Glutamatergic neuron (in vitro differentiated cells): ENCODE results near the gene SCFD1. TPM values are rescaled to one million over a fixed set of nuclear protein-coding genes. Genes with fewer than 3 reads are reported as not detected.
"Not testable (repeated sequence)": the region's sequence is repeated elsewhere in the genome, so short reads cannot be mapped to it uniquely, and the experiment has no call there.

Experiments
- DNase-seq: peaks from one replicate; pipeline ENCODE4 v3.0.0; 2022
- H3K27ac Mint-ChIP-seq: one replicate; pipeline ENCODE4 v1.8.0; 2020; ENCODE audit warnings: mild to moderate bottlenecking, mixed read lengths, inconsistent platforms; ENCODE audit not compliant: unreplicated experiment
- H3K27me3 Mint-ChIP-seq: one replicate; pipeline ENCODE4 v1.8.0; 2020; ENCODE audit warnings: mild to moderate bottlenecking, moderate library complexity, mixed read lengths, inconsistent platforms; ENCODE audit not compliant: unreplicated experiment
- H3K36me3 Mint-ChIP-seq: one replicate; pipeline ENCODE4 v1.8.0; 2020; ENCODE audit warnings: mild to moderate bottlenecking, mixed read lengths, inconsistent platforms; ENCODE audit not compliant: unreplicated experiment
- H3K4me1 Mint-ChIP-seq: one replicate; pipeline ENCODE4 v1.8.0; 2020; ENCODE audit warnings: mild to moderate bottlenecking, low read depth, mixed read lengths, inconsistent platforms; ENCODE audit not compliant: unreplicated experiment
- H3K4me3 Mint-ChIP-seq: one replicate; pipeline ENCODE4 v1.8.0; 2020; ENCODE audit warnings: mild to moderate bottlenecking, mixed read lengths, inconsistent platforms; ENCODE audit not compliant: unreplicated experiment
- H3K9me3 Mint-ChIP-seq: one replicate; pipeline ENCODE4 v1.8.0; 2020; ENCODE audit warnings: mild to moderate bottlenecking, moderate library complexity, mixed read lengths, inconsistent platforms; ENCODE audit not compliant: unreplicated experiment
- total RNA-seq: library from RNA; stranded (reverse); fragmentation: NEBNext Ultra II Directional; extraction: Animal tissue kit (Norgen Biotek cat#: 25700); gene quantifications from one replicate; pipeline ENCODE4 v1.2.1, GENCODE V29; 2021; ENCODE audit not compliant: unreplicated experiment
- TF ChIP-seq, protein P1 (sequence below): fragments of 200-600 bp; sonication (generic); IDR thresholded peaks from one replicate; pipeline ENCODE4 v1.5.0; 2021; ENCODE audit not compliant: partially characterized antibody, unreplicated experiment

The SCFD1 gene
- total RNA-seq, 1 donor from 2014 or later, result 68.9 TPM

DNA sequence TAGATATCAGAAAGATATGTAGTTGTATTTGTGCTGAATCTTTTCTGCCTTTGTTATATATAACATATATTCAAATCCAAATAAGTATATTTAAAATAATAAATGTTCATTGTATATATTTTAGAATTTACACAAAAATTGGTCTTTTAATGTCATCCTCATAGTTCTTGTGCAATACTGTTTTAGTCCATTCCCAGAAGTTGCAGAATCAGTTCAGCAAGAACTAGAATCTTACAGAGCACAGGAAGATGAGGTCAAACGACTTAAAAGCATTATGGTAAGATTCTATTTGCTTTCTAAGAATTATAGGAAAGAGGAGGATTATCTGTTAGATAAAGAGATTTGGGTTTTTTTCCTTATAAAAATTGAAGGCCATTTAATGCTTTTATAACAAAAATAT lies 51.0 kb downstream of the SCFD1 start:
- Mint-ChIP-seq H3K9me3 (no peaks in the 10 kb centered on the region), H3K27me3 (no peaks in the 10 kb centered on the region), H3K4me1 (no peaks in the 10 kb centered on the region), H3K4me3 (no peak overlapping the region), H3K36me3 (no peaks in the 10 kb centered on the region), H3K27ac (no peak overlapping the region)
- TF ChIP-seq, protein P1, sequence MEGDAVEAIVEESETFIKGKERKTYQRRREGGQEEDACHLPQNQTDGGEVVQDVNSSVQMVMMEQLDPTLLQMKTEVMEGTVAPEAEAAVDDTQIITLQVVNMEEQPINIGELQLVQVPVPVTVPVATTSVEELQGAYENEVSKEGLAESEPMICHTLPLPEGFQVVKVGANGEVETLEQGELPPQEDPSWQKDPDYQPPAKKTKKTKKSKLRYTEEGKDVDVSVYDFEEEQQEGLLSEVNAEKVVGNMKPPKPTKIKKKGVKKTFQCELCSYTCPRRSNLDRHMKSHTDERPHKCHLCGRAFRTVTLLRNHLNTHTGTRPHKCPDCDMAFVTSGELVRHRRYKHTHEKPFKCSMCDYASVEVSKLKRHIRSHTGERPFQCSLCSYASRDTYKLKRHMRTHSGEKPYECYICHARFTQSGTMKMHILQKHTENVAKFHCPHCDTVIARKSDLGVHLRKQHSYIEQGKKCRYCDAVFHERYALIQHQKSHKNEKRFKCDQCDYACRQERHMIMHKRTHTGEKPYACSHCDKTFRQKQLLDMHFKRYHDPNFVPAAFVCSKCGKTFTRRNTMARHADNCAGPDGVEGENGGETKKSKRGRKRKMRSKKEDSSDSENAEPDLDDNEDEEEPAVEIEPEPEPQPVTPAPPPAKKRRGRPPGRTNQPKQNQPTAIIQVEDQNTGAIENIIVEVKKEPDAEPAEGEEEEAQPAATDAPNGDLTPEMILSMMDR, result no peak
- no peak for DNase-seq

DNA sequence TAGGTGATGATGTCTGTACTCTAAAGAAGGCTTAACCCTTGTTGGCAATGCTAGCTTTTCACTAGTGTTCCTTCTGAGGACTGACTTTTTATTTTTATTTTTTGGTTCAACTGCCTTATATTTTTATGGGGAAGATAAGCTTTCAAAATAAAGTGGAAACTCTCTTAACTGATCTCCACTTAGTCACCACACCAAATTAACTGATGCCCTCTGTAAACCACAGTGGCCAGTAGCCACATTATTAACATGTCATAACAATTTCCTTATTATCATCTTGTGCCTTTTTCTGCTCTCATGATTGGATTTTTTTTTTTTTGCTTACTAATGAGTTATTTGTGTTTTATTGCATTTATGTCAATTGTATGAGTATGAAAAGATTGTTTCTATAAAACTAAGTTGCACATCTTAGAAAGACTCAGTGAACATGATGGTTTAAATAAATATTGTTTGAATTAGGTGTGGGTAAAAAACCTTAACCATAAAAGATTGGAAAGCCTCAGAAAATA lies 56.9 kb downstream of the SCFD1 start:
- H3K27me3 Mint-ChIP-seq, result peaks cover 4% of the 10 kb centered on the region
- no peak overlapping the region for H3K27ac Mint-ChIP-seq
- no peak overlapping the region for H3K4me3 Mint-ChIP-seq
- TF ChIP-seq, protein P1, result no peak
- no peak for DNase-seq
- H3K9me3 Mint-ChIP-seq, result no peaks in the 10 kb centered on the region
- H3K36me3 Mint-ChIP-seq, result no peaks in the 10 kb centered on the region
- H3K4me1 Mint-ChIP-seq, result no peaks in the 10 kb centered on the region

- H3K27me3 Mint-ChIP-seq, result peaks cover 4% of the 10 kb centered on the region
- no peaks in the 10 kb centered on the region for H3K9me3 Mint-ChIP-seq
- no peak for DNase-seq
- H3K27ac Mint-ChIP-seq, result no peak overlapping the region
- TF ChIP-seq, protein P1, result no peak
- no peak overlapping the region for H3K4me3 Mint-ChIP-seq
- no peaks in the 10 kb centered on the region for H3K4me1 Mint-ChIP-seq
- no peaks in the 10 kb centered on the region for H3K36me3 Mint-ChIP-seq
Measured at GRCh38 chr14:30680036-30680435, 57.9 kb downstream of the SCFD1 start.

GRCh38 chr14:30680776-30681175 lies 58.7 kb downstream of the SCFD1 start:
- DNase-seq, H3K4me1 Mint-ChIP-seq, H3K27ac Mint-ChIP-seq, H3K4me3 Mint-ChIP-seq, H3K36me3 Mint-ChIP-seq, H3K27me3 Mint-ChIP-seq, H3K9me3 Mint-ChIP-seq: not testable (repeated sequence)

- no peak for DNase-seq
- Mint-ChIP-seq H3K9me3 (no peaks in the 10 kb centered on the region), H3K4me3 (no peak overlapping the region), H3K4me1 (no peaks in the 10 kb centered on the region), H3K27me3 (peaks cover 4% of the 10 kb centered on the region), H3K27ac (no peak overlapping the region), H3K36me3 (no peaks in the 10 kb centered on the region)
- TF ChIP-seq, protein P1, result peak; percentile 63
Measured at GRCh38 chr14:30681752-30682355, 59.7 kb downstream of the SCFD1 start.
